ENCODE data around the gene IQCN.

GRCh38 chr19:18278521-18279265 is 4.4 kb upstream of the IQCN start:
- TF ChIP-seq, protein P1, sequence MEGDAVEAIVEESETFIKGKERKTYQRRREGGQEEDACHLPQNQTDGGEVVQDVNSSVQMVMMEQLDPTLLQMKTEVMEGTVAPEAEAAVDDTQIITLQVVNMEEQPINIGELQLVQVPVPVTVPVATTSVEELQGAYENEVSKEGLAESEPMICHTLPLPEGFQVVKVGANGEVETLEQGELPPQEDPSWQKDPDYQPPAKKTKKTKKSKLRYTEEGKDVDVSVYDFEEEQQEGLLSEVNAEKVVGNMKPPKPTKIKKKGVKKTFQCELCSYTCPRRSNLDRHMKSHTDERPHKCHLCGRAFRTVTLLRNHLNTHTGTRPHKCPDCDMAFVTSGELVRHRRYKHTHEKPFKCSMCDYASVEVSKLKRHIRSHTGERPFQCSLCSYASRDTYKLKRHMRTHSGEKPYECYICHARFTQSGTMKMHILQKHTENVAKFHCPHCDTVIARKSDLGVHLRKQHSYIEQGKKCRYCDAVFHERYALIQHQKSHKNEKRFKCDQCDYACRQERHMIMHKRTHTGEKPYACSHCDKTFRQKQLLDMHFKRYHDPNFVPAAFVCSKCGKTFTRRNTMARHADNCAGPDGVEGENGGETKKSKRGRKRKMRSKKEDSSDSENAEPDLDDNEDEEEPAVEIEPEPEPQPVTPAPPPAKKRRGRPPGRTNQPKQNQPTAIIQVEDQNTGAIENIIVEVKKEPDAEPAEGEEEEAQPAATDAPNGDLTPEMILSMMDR (IDR thresholded peaks at IDR 0.05 in 4 of 5, conservative IDR thresholded peaks at IDR 0.05 in 1 of 5), result peak in 1 of 5 experiments; percentile 10
- TF ChIP-seq POLR2A (IDR thresholded peaks at IDR 0.05), result no peak

All from gastrocnemius medialis (tissue), 4 donors.